NCI-H774 (cell line): ENCODE measurements around the gene GJC1.

Experiments used
- DNase-seq: peaks from one replicate; lab custom pipeline; 2025; lab: John Stamatoyannopoulos, UW

Gene GJC1

GRCh38 chr17:44829523-44830358 lies at the start of gene GJC1:
Gene GJC1 (minus strand): TSS chr17:44830287. CDS start chr17:44805817, 24,470 bp downstream.
- peak; percentile 4 for DNase-seq

DNA sequence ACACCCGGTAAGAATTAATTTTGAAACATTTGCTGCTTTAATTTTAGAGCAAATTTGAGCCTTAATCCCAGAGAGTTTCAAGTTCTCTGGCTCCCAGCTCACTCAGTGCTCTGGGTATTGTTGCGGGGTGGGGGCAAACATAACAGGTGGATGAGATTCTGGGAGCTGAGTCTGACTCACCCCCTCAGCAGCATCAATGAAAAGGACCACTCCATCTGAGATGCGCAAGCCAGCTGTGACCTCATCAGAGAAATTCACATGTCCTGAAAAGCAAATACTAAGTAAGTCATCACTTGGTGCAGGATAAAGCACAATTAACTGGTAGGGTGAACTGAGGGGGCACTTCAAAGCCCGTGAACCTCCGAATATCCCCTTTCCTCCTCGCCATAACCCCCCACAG lies 49.3 kb upstream of the GJC1 start:
- DNase-seq = no peak

DNA sequence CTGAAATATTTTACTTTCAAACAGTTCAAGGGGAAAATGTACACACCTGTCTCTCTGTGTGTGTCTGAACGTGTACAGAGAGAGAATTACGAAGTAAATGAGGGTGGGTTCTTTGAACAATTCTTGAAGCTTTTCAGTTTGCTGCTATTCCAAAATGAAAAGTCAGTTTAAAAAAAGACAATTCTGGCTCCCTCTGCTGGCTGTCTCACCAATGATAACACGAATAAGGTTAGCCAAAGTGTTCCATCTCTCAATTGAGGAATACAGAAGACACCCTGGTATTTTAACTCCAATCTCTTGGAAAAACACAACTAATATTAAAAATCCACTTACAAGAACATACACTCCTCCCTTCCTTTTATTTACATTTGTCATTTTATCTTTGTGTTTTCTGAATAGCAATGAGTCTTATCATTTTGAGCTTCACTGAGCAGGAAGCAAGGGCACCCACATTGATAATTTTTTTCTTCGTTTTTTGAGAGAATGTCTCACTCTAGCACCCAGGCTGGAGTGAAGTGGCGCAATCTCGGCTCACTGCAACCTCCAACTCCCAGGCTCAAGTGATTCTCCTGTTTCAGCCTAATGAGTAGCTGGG lies 48.6 kb upstream of the GJC1 start:
- no peak for DNase-seq

DNA sequence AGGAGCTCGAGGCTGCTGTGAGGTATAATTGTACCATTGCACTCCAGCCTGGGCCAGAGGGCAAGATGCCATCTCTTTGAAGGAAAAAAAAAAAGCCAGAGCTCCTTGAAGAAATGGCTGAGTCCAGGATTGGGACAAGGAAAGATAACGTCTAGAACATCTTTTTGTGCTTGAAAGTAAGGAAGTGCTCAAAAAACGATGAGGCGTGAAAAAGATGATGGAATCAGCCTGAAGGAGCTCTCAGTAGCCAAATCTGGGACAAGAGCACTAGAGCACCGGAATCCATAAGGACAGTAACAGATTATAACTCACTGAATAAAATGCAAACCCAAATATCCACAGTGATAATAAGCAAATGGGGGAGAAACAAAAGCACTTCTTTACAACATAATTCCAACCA lies 47.0 kb upstream of the GJC1 start:
- no peak for DNase-seq

DNA sequence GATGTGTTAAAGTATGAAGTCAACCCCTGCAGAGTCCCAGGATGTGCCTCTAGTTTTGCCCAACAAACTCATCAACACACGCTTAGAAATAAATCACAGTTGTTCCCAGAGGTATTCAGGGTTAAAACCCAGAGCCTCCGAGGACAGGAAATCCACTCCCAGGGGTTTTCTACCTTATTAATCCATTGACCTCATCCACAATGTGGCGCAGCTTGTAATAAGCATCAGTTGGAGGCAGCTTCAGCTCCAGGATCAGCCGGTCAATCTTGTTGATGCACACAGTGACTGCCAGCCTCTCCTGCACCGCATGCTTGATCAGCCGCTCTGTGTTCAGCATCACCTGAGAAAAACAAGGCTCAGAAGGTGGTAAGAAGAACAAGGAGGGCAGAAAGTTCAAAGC lies 45.7 kb upstream of the GJC1 start:
- DNase-seq = no peak

DNA sequence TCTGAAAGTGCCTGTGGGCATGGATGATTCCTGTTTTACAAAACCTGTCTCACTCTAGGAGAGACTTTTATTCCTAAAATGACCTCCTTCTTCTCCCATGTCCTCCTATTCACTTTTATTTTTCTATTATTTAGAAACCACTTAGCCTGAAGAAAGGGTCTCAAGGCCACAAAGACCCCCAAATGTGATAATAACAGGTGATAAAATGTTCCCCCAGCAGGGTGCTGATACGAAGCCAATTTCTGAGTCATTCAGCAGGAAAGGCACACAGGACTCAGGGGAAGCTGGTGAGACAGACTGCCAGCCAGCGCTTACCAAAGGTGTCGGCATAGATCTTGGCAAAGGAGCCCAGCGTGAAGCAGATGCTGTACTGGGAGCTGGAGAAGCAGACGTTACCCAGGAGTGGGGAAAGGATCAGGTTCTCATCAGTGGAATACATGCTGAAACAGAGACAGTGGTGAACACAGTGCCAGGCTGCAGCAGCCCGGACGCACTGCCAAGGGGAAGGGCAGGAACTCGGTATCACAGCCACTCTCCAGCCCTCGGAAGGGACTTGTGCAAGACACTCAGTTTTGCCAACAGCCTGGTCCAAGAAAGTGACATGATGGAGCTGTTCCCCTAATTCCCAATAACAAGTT lies 42.2 kb upstream of the GJC1 start:
- peak; percentile 21 for DNase-seq

- no peak for DNase-seq
Measured at GRCh38 chr17:44871556-44871955, 41.5 kb upstream of the GJC1 start.

GRCh38 chr17:44867841-44868240 lies 37.8 kb upstream of the GJC1 start:
- no peak for DNase-seq

DNA sequence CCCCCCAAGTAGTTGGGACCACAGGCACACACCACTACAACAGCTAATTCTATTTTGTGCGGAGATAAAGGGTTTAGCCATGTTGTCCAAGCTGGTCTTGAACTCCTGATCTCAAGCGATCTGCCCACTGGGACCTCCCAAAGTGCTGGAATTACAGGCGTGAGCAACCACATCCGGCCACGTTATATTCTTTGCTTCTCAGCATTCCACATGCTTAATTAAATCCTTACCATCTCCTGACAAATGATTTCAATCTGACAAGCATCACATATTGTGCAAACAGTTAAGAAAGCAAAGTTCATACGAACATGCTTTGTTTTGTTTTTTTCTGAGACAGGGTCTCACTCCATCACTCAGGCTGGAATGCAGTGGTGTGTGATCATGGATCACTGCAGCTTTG lies 35.8 kb upstream of the GJC1 start:
- DNase-seq = no peak

- peak; percentile 54 for DNase-seq
Measured at GRCh38 chr17:44865231-44865660, 35.2 kb upstream of the GJC1 start.

- no peak for DNase-seq
Measured at GRCh38 chr17:44864831-44865230, 34.7 kb upstream of the GJC1 start.

DNA sequence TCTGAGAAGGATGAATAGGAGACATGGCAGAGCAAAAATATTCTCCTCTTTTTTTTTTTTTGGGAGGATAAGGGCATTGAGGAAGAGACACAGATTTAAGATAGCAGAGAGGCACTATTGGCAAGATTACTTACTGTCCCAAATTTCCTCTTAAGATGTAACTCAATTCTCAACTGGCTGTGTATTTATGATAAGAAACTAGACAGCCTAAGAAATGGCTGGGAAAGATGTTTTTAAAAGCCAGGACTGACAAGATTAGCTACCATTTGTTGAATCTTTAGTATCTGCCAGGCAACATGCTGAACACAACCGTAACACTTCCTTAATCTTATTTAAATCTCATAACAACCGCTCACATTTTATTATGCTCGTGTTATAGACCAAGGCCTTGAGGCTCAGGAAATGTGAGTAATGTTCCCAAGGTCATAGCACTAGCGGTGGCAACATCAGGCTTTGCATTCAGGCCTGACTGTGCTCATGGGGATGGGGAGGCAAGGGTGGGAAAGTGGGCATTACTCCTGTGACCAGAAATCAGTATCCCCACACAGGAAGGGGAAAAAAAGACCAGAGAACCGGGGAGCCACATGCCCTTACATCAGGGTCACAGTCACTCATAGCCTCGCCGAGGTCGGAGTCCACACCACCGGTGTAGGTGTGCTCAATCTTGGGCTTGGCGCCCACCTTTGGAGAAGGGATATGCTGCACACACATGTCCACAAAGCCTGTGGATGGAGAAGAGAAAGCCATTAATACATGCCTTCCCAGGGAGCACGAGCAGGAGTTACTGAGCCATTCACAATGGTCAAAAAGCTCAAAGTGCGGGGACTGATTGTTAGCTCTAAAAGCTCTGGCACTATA lies 33.2 kb upstream of the GJC1 start:
- no peak for DNase-seq

GRCh38 chr17:44862278-44862914 lies 32.3 kb upstream of the GJC1 start:
- no peak for DNase-seq

DNA sequence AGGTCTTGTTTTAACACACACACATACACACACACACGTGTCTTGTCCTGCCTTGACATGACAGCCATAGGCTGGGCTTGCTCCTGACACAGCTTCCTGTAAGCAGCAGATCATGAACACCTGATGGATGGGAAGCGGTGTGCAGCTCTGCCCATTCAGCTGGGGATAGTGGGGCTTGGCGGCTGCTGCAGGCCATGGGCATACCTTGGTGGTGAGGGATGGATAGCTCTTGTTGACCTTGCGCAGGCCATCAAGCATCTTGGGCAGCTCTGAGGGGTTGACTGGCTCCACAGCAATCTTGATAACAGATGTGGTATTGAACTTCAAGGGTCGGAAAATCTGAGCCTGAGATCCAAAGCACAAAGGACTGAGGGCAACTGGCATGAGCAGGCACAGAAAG lies 29.6 kb upstream of the GJC1 start:
- no peak for DNase-seq

DNA sequence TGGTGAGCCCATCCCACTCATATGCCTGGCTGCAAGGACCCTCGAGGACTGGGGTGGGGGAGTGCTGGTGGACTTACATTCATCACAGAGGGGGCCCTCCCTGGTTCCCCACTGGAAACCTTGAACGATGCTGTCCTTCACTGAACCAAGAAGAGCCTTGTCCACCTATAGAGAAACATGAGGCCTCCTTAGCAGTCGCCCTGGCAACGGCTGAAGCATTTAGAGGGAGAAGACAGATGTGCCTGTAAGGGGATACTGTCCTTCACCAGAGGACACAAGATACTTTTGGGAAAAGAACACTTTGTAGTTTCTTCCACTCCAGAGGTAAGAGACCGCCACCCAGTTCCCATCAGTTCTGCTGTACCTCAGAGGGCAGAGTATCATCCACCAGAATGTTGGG lies 24.1 kb upstream of the GJC1 start:
- no peak for DNase-seq

DNA sequence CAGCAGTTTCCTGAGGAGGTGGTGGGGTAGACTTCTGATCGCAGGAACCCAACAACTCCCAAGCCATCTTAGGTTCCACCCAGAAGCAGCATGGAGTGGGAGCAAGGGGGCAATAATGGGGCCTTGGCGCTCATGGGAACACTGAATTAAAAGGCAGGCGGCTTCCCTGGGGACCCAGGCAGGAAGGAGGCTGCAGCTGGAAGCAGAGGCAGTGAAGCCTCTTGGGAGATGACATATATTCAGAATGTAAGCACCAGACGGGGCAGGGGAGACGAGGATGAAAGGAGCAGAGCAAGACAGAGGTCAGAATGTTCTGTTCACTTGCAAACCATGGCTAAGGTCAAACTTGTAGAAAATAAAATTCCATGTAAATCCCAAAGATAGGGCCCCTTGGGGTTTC lies 20.5 kb upstream of the GJC1 start:
- DNase-seq = no peak

DNA sequence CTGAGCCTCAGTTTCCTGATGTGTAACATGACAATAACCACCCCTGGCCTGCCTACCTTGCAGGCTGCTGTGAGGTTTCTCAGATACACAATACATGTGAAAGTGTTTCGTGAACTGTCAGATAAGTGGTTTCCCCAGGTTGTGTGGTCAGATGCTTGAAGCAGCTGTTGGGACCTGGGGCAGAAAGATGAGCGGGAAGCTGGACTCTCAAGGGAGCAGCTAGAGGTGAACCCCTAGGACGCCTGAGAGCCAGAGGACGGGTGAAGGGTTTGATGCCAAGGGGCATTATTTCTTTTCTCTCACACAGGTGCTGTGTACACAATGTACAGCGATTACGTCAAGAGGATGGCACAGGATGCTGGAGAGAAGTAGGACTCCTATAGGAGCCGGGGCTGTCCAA lies 19.9 kb upstream of the GJC1 start:
- DNase-seq = no peak

- DNase-seq = no peak
Measured at GRCh38 chr17:44848961-44849489, 18.9 kb upstream of the GJC1 start.

GRCh38 chr17:44848257-44848795 lies 18.2 kb upstream of the GJC1 start:
- DNase-seq = no peak

GRCh38 chr17:44847586-44847985 lies 17.5 kb upstream of the GJC1 start, which contains the start of gene HIGD1B:
Gene HIGD1B (plus strand): TSS chr17:44847883. CDS start chr17:44848153, 270 bp downstream.
- DNase-seq = no peak

GRCh38 chr17:44846206-44846605 lies 16.1 kb upstream of the GJC1 start:
- DNase-seq = no peak
